HepG2 (cell line): Measurements from ENCODE around the gene STMN3. TPM values are rescaled to one million over a fixed set of nuclear protein-coding genes. Genes with fewer than 3 reads are reported as not detected.
A peak's percentile ranks its signal among the peaks of the same experiment; 100 is the strongest.

ENCODE experiments used
- ATF1 ChIP-seq: IDR thresholded peaks from 2 replicates; pipeline ENCODE4 v1.6.1; 2016; ENCODE audit warnings: mild to moderate bottlenecking, control low read depth
- CHD2 ChIP-seq: IDR thresholded peaks from 2 replicates; pipeline ENCODE4 v1.6.1; 2011; ENCODE audit warnings: low read depth, low read length, improper control_type of control experiment
- CREB3 ChIP-seq: sonication (generic); formaldehyde crosslinking; IDR thresholded peaks from 2 replicates; pipeline ENCODE4 v1.5.0; 2020; ENCODE audit warnings: missing genetic modification reagents
- ETV5 ChIP-seq: IDR thresholded peaks from 2 replicates; pipeline ENCODE4 v1.6.1; 2018; ENCODE audit warnings: missing biosample characterization, missing genetic modification reagents, inconsistent platforms, borderline replicate concordance
- FOSL2 ChIP-seq: sonication (generic); formaldehyde crosslinking; IDR thresholded peaks from 2 replicates; pipeline ENCODE4 v1.4.0; 2020; ENCODE audit warnings: missing genetic modification reagents
- GABPB1 ChIP-seq: IDR thresholded peaks from 2 replicates; pipeline ENCODE4 v1.6.1; 2016; ENCODE audit warnings: mild to moderate bottlenecking, missing genetic modification reagents, moderate library complexity, missing compliant biosample characterization
- GTF2F1 ChIP-seq: fragments of 150-350 bp; IDR thresholded peaks from 2 replicates; pipeline ENCODE4 v1.6.1; 2014; ENCODE audit warnings: low read length
- HNRNPL ChIP-seq: fragments of 200-400 bp; formaldehyde crosslinking; IDR thresholded peaks from 2 replicates; pipeline ENCODE4 v1.6.1; 2017; ENCODE audit warnings: mild to moderate bottlenecking, low read depth, low read length
- IRF9 ChIP-seq: sonication (generic); formaldehyde crosslinking; IDR thresholded peaks from 2 replicates; pipeline ENCODE4 v1.8.0; 2022; ENCODE audit warnings: missing genetic modification reagents, mild to moderate bottlenecking, borderline replicate concordance
- MYC ChIP-seq: sonication (generic); formaldehyde crosslinking; IDR thresholded peaks from 2 replicates; pipeline ENCODE4 v1.9.0; 2021; ENCODE audit warnings: missing genetic modification reagents, borderline replicate concordance
- NFE2L2 ChIP-seq: fragments of 150-350 bp; IDR thresholded peaks from 2 replicates; pipeline ENCODE4 v1.6.1; 2014; ENCODE audit warnings: low read length
- ONECUT2 ChIP-seq: sonication (generic); formaldehyde crosslinking; IDR thresholded peaks from 2 replicates; pipeline ENCODE4 v1.4.0; 2020; ENCODE audit warnings: missing genetic modification reagents
- POLR2G ChIP-seq: fragments of 200-400 bp; formaldehyde crosslinking; IDR thresholded peaks from 2 replicates; pipeline ENCODE4 v1.6.1; 2018; ENCODE audit warnings: mild to moderate bottlenecking, low read depth, low read length, moderate library complexity
- RBFOX2 ChIP-seq: fragments of 200-400 bp; formaldehyde crosslinking; IDR thresholded peaks from 2 replicates; pipeline ENCODE4 v1.6.1; 2017; ENCODE audit warnings: low read depth, mild to moderate bottlenecking, low read length
- SOX13 ChIP-seq, 3 experiments: fragments of 450-650 bp in 1 of 3; sonication (generic) in 1 of 3; formaldehyde crosslinking in 1 of 3; IDR thresholded peaks in 2 of 3; conservative IDR thresholded peaks in 1 of 3; 2 replicates each; pipeline versions ENCODE4 v1.5.0 to v1.6.1; 2016 to 2020; ENCODE audit warnings: antibody characterized with exemption in 1 of 3, mild to moderate bottlenecking in 1 of 3, missing compliant biosample characterization in 1 of 3, missing genetic modification reagents in 1 of 3, moderate library complexity in 1 of 3
- SP1 ChIP-seq, 2 experiments: fragments of 450-650 bp in 1 of 2; sonication (generic) in 1 of 2; formaldehyde crosslinking in 1 of 2; IDR thresholded peaks; 2 replicates each; pipeline versions ENCODE4 v1.4.0 to v1.6.1; 2016 to 2020; ENCODE audit warnings: missing genetic modification reagents in 1 of 2
- ZBTB14 ChIP-seq: sonication (generic); formaldehyde crosslinking; IDR thresholded peaks from 2 replicates; pipeline ENCODE4 v1.4.0; 2020; ENCODE audit warnings: missing genetic modification reagents
- ZBTB7B ChIP-seq: sonication (generic); formaldehyde crosslinking; IDR thresholded peaks from 2 replicates; pipeline ENCODE4 v1.4.0; 2020; ENCODE audit warnings: missing genetic modification reagents
- ZEB1 ChIP-seq: IDR thresholded peaks from 2 replicates; pipeline ENCODE4 v1.6.1; 2012; ENCODE audit warnings: mild to moderate bottlenecking, low read depth, inconsistent platforms; ENCODE audit not compliant: insufficient replicate concordance
- ZNF12 ChIP-seq: sonication (generic); formaldehyde crosslinking; IDR thresholded peaks from 2 replicates; pipeline ENCODE4 v1.5.0; 2020; ENCODE audit warnings: missing genetic modification reagents
- ZNF703 ChIP-seq: sonication (generic); formaldehyde crosslinking; IDR thresholded peaks from 2 replicates; pipeline ENCODE4 v1.5.1; 2020; ENCODE audit warnings: missing genetic modification reagents, mild to moderate bottlenecking, moderate library complexity, borderline replicate concordance
- ZNF768 ChIP-seq: sonication (generic); formaldehyde crosslinking; IDR thresholded peaks from 2 replicates; pipeline ENCODE4 v1.4.0; 2020; ENCODE audit warnings: missing genetic modification reagents
- polyA plus RNA-seq, 8 experiments: library from polyadenylated mRNA; depleted of rRNA in 3 of 8; stranded (reverse) in 7 of 8; unstranded in 1 of 8; fragments of >200 nt; fragmentation: Illumina TruSeq in 4 of 8; extraction: Trizol in 4 of 8; gene quantifications; 2 replicates each; pipeline versions ENCODE4 v1.2.1 to v1.2.3, GENCODE V29; 2011 to 2016; ENCODE audit warnings: low read depth in 4 of 8, missing spikeins in 1 of 8, mixed read lengths in 1 of 8; ENCODE audit not compliant: insufficient read depth in 1 of 8
- total RNA-seq, 5 experiments: library from RNA; depleted of rRNA; stranded (reverse); fragments of >200 nt; fragmentation: Illumina TruSeq; extraction: Trizol; gene quantifications; 2 replicates each; pipeline ENCODE4 v1.2.3, GENCODE V29; 2016; ENCODE audit warnings: low read depth in 1 of 5
- TF ChIP-seq, protein P1 (sequence below): sonication (generic); formaldehyde crosslinking; IDR thresholded peaks from 2 replicates; pipeline ENCODE4 v1.4.0; 2020; ENCODE audit warnings: mild to moderate bottlenecking, missing genetic modification reagents
- TF ChIP-seq, protein P2 (sequence below): sonication (generic); formaldehyde crosslinking; IDR thresholded peaks from 2 replicates; pipeline ENCODE4 v1.9.0; 2022; ENCODE audit warnings: missing genetic modification reagents, mild to moderate bottlenecking, borderline replicate concordance

Gene STMN3
- total and polyA plus RNA-seq, 2 of the 13 experiments (the other 11 are each of a cell fraction or from before 2014, with no cell fraction given), result 21.0 to 48.3 TPM

DNA sequence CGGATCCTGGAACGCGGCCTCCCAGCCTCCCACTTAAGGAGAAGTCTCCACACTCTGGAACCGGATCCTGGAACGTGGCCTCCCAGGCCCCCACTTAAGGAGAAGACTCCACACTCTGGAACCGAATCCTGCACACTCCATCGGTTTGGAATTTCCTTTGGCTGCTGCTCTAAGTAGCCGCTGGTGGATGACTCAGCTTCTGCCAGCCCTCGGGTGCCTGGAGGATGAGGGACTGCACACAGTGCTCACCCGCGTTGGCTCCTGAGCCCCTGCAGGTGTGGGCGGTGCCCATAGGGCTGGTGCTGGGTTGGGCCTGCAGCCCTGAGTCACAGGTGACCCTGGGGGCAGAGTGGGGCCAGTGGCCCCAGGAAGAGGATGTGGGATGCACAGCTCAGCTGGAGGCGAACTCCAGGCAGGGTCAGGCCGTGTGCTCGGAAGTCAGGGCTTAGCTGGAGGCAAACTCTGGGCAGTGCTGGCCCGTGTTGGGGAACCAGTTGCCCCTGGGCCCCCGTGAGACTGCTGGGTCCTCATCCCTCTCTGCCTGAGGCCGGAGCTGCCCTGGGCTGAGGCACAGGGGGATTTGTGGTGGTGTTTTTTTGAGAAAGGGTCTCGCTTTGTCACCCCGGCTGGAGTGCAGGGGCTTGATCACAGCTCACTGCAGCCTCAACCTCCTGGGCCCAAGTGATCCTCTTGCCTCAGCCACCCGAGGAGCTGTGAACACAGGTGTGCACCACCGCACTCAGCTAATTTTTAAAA is 29.3 kb upstream of the STMN3 start (continued):
- TF ChIP-seq ETV5 (peak; percentile 50; the same call in 1 of the 2 replicates), SP1 (IDR thresholded peaks at IDR 0.05) (no peak), SP1 (CRISPR knock-in tag; IDR thresholded peaks at IDR 0.05) (0 out of 2 replicates have a peak, but pooled peaks have one; percentile 22), CHD2 (no peak), ZNF703 (no peak), IRF9 (CRISPR knock-in tag) (0 out of 2 replicates have a peak, but pooled peaks have one; percentile 29), RBFOX2 (0 out of 2 replicates have a peak, but pooled peaks have one; percentile 20), GTF2F1 (no peak), ATF1 (CRISPR knock-in tag) (no peak), ZBTB7B (CRISPR knock-in tag) (no peak), NFE2L2 (peak; percentile 29; the same call in 1 of the 2 replicates), GABPB1 (CRISPR knock-in tag) (peak; percentile 63), ZEB1 (peak; percentile 21), SOX13 (IDR thresholded peaks at IDR 0.05) (no peak), SOX13 (CRISPR knock-in tag; conservative IDR thresholded peaks at IDR 0.05 in 1 of 2, IDR thresholded peaks at IDR 0.05 in 1 of 2) (no peak), ZNF12 (CRISPR knock-in tag) (no peak), CREB3 (CRISPR knock-in tag) (no peak), FOSL2 (CRISPR knock-in tag) (peak; percentile 85), MYC (CRISPR knock-in tag) (peak; percentile 25; the same call in 1 of the 2 replicates), ZBTB14 (CRISPR knock-in tag) (no peak), POLR2G (peak; percentile 30; the same call in 1 of the 2 replicates), ONECUT2 (no peak), ZNF768 (peak; percentile 69; the same call in 1 of the 2 replicates), HNRNPL (0 out of 2 replicates have a peak, but pooled peaks have one; percentile 69)
- TF ChIP-seq, protein P1, sequence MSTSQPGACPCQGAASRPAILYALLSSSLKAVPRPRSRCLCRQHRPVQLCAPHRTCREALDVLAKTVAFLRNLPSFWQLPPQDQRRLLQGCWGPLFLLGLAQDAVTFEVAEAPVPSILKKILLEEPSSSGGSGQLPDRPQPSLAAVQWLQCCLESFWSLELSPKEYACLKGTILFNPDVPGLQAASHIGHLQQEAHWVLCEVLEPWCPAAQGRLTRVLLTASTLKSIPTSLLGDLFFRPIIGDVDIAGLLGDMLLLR (CRISPR knock-in tag), result peak; percentile 51; the same call in 1 of the 2 replicates
- TF ChIP-seq, protein P2, sequence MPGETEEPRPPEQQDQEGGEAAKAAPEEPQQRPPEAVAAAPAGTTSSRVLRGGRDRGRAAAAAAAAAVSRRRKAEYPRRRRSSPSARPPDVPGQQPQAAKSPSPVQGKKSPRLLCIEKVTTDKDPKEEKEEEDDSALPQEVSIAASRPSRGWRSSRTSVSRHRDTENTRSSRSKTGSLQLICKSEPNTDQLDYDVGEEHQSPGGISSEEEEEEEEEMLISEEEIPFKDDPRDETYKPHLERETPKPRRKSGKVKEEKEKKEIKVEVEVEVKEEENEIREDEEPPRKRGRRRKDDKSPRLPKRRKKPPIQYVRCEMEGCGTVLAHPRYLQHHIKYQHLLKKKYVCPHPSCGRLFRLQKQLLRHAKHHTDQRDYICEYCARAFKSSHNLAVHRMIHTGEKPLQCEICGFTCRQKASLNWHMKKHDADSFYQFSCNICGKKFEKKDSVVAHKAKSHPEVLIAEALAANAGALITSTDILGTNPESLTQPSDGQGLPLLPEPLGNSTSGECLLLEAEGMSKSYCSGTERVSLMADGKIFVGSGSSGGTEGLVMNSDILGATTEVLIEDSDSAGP, result peak; percentile 18; the same call in 1 of the 2 replicates
